ENCODE measurements around the gene MRPS17.
A peak's percentile ranks its signal among the peaks of the same experiment; 100 is the strongest.

MRPS17 gene

DNA sequence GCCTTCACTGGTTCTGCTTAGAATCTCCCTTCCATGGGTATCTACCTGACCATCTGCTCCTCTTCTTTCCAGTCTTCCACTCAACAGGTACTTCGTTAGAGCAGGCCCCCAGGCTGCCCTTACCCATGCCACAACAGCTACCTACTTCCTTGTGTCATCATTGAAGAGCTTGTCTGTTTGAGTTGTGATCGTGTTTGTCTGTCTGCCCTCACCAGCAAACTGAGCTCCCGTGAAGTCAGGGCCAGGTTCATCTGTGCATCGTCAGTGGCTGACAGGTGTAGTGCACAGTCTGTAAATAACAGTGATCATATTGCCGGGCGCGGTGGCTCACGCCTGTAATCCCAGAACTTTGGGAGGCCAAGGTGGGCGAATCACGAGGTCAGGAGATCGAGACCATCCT lies 17.7 kb downstream of the MRPS17 start:
- DNase-seq (ENCODE audit: low spot score) (no peak), ATAC-seq (ENCODE audit: low read depth) (no peak)
- Histone ChIP-seq H3K27me3 (ENCODE audit: insufficient read depth, poor library complexity, severe bottlenecking) (no peaks in the 10 kb centered on the region), H3K27ac (ENCODE audit: poor library complexity, severe bottlenecking) (no peak overlapping the region), H3K4me3 (ENCODE audit: severe bottlenecking) (no peak overlapping the region), H3K9me3 (ENCODE audit: severe bottlenecking) (no peaks in the 10 kb centered on the region), H3K4me1 (ENCODE audit: insufficient read depth, poor library complexity, severe bottlenecking) (peaks cover 9% of the 10 kb centered on the region), H3K36me3 (ENCODE audit: low read depth) (peaks cover 31% of the 10 kb centered on the region)
- TF ChIP-seq, protein P1, sequence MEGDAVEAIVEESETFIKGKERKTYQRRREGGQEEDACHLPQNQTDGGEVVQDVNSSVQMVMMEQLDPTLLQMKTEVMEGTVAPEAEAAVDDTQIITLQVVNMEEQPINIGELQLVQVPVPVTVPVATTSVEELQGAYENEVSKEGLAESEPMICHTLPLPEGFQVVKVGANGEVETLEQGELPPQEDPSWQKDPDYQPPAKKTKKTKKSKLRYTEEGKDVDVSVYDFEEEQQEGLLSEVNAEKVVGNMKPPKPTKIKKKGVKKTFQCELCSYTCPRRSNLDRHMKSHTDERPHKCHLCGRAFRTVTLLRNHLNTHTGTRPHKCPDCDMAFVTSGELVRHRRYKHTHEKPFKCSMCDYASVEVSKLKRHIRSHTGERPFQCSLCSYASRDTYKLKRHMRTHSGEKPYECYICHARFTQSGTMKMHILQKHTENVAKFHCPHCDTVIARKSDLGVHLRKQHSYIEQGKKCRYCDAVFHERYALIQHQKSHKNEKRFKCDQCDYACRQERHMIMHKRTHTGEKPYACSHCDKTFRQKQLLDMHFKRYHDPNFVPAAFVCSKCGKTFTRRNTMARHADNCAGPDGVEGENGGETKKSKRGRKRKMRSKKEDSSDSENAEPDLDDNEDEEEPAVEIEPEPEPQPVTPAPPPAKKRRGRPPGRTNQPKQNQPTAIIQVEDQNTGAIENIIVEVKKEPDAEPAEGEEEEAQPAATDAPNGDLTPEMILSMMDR (IDR thresholded peaks at IDR 0.05; ENCODE audit: poor library complexity, severe bottlenecking) = no peak

DNA sequence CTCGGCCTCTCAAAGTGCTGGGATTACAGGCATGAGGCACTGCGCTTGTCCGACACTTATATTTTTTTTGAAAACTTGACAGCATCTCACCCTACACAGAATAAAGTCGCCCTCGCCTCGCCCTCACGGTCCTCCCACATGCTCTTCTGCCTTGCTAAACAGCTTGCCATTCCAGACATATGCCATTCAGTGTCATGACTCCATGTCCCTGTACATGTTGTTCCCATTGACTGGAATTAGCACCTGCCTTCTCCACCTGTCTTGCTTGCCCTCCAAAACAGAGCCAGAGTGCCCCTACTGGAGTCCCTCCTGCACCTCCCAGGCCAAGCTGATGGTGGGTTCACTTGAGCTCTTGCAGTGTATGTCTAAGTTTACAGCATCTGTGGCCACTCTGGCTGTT lies 18.9 kb downstream of the MRPS17 start:
- TF ChIP-seq, protein P1 (IDR thresholded peaks at IDR 0.05; ENCODE audit: poor library complexity, severe bottlenecking) = no peak
- peaks cover 31% of the 10 kb centered on the region for H3K36me3 ChIP-seq (ENCODE audit: low read depth)
- no peak overlapping the region for H3K4me3 ChIP-seq (ENCODE audit: severe bottlenecking)
- H3K27me3 ChIP-seq (ENCODE audit: insufficient read depth, poor library complexity, severe bottlenecking) = no peaks in the 10 kb centered on the region
- no peak for ATAC-seq (ENCODE audit: low read depth)
- no peak for DNase-seq (ENCODE audit: low spot score)
- no peak overlapping the region for H3K27ac ChIP-seq (ENCODE audit: poor library complexity, severe bottlenecking)
- no peaks in the 10 kb centered on the region for H3K9me3 ChIP-seq (ENCODE audit: severe bottlenecking)
- H3K4me1 ChIP-seq (ENCODE audit: insufficient read depth, poor library complexity, severe bottlenecking) = peaks cover 6% of the 10 kb centered on the region

GRCh38 chr7:55970978-55971377 lies 19.3 kb downstream of the MRPS17 start:
- DNase-seq (ENCODE audit: low spot score) = no peak
- no peak overlapping the region for H3K4me3 ChIP-seq (ENCODE audit: severe bottlenecking)
- H3K27me3 ChIP-seq (ENCODE audit: insufficient read depth, poor library complexity, severe bottlenecking) = no peaks in the 10 kb centered on the region
- no peak for ATAC-seq (ENCODE audit: low read depth)
- H3K27ac ChIP-seq (ENCODE audit: poor library complexity, severe bottlenecking) = no peak overlapping the region
- peaks cover 3% of the 10 kb centered on the region for H3K4me1 ChIP-seq (ENCODE audit: insufficient read depth, poor library complexity, severe bottlenecking)
- TF ChIP-seq, protein P1 (IDR thresholded peaks at IDR 0.05; ENCODE audit: poor library complexity, severe bottlenecking) = no peak
- peaks cover 31% of the 10 kb centered on the region for H3K36me3 ChIP-seq (ENCODE audit: low read depth)
- no peaks in the 10 kb centered on the region for H3K9me3 ChIP-seq (ENCODE audit: severe bottlenecking)

- Histone ChIP-seq H3K27me3 (ENCODE audit: insufficient read depth, poor library complexity, severe bottlenecking) (no peaks in the 10 kb centered on the region), H3K4me1 (ENCODE audit: insufficient read depth, poor library complexity, severe bottlenecking) (peaks cover 14% of the 10 kb centered on the region), H3K36me3 (ENCODE audit: low read depth) (peaks cover 39% of the 10 kb centered on the region), H3K4me3 (ENCODE audit: severe bottlenecking) (no peak overlapping the region), H3K27ac (ENCODE audit: poor library complexity, severe bottlenecking) (no peak overlapping the region), H3K9me3 (ENCODE audit: severe bottlenecking) (no peaks in the 10 kb centered on the region)
- ATAC-seq (ENCODE audit: low read depth) (no peak), DNase-seq (ENCODE audit: low spot score) (no peak)
- TF ChIP-seq, protein P1 (IDR thresholded peaks at IDR 0.05; ENCODE audit: poor library complexity, severe bottlenecking) = no peak
These were observed 22.1 kb downstream of the MRPS17 start for GRCh38 chr7:55973747-55974250.

DNA sequence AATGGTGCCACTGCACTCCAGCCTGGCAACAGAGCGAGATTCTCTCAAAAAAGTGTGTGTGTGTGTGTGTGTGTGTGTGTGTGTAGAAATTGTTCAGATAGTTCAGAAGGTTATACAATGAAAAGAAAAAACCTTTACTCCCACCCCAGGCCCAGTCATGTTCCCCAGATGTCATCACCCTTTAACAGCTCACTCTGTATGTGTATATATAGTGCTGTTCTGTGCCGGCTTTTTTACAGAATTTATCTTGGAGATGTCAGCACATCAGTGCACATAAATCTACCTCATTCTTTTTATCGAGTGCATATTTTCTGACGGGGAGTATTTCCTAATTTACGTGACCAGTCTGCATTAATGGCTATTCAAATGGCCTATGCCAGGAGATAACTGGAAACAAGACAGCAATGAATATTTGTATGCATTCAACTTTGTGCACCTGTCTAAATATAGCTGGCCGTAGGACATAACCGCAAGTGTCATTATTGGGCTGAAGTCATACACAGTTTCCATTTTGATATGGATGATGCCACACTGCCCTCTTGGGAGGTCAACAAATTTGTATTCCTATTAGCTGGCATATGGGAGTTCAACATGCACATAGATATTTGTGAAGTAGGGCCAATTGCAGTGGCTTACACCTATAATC lies 24.4 kb downstream of the MRPS17 start:
- Histone ChIP-seq H3K36me3 (ENCODE audit: low read depth) (peaks cover 62% of the 10 kb centered on the region), H3K27me3 (ENCODE audit: insufficient read depth, poor library complexity, severe bottlenecking) (no peaks in the 10 kb centered on the region), H3K27ac (ENCODE audit: poor library complexity, severe bottlenecking) (peak overlapping the region; percentile 43), H3K4me1 (ENCODE audit: insufficient read depth, poor library complexity, severe bottlenecking) (peaks cover 14% of the 10 kb centered on the region), H3K9me3 (ENCODE audit: severe bottlenecking) (no peaks in the 10 kb centered on the region), H3K4me3 (ENCODE audit: severe bottlenecking) (no peak overlapping the region)
- DNase-seq (ENCODE audit: low spot score) (no peak), ATAC-seq (ENCODE audit: low read depth) (no peak)
- TF ChIP-seq, protein P1 (IDR thresholded peaks at IDR 0.05; ENCODE audit: poor library complexity, severe bottlenecking) = no peak

Data from RWPE2 (cell line).